Stimulated activated CD8-positive, alpha-beta memory T cell treated with anti-CD3 and anti-CD28 coated beads, Interleukin-2, amount 100 ng/mL, for 48 hours (primary cell): ENCODE data around the gene MYLIP.

Experiments used
- DNase-seq, 2 donors: peaks; one replicate each; pipeline ENCODE4 v3.0.0-alpha.2; 2020; ENCODE audit warnings: low read depth in 2 of 2

The MYLIP gene

GRCh38 chr6:16106991-16107787, 21.7 kb upstream of the MYLIP start:
- no peak for DNase-seq

GRCh38 chr6:16108419-16108818, 20.5 kb upstream of the MYLIP start:
- no peak for DNase-seq

GRCh38 chr6:16108921-16109658, 19.8 kb upstream of the MYLIP start:
- DNase-seq = no peak

- DNase-seq = no peak
Observed at GRCh38 chr6:16109659-16110305, 19.1 kb upstream of the MYLIP start.

DNA sequence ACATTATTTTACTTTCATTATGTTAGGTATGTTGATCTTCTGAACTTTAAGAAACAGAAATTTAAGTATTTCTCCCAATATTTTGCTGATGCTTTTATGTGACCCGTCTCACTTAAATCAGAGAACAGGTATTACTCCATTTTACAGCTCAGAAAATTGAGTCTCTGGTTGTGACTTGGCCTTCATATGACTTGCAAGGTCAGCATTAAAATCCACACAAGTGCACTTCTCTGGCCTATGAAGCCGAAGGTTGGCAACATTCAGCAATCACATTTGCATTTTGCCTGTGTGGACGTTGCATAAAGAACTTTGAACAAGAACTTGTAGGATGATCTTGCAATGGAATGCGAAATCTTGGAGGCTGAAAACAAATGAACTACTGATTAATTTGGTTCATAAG, 10.1 kb upstream of the MYLIP start:
- no peak for DNase-seq

DNA sequence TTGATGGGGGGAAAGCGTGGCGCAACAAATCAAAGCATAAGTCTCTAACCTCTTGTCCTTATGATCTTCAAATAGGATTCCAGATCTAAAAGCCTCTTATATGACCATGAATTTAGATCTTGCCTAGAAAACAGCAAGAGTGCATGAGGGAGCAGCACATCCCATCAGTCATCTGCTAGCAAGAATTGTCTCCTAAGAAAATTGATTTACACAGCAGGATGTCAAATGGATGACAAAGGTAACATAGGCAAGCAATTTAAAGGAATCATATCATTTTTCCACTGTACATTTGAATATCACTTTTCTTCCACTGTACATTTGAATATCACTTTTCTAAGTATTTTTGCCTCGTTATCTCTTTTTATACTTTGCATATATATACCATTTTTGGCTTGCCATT, 7.5 kb upstream of the MYLIP start:
- DNase-seq = no peak

GRCh38 chr6:16122197-16122596, 6.7 kb upstream of the MYLIP start:
- no peak for DNase-seq

- no peak for DNase-seq
Observed at GRCh38 chr6:16124198-16125180, 4.4 kb upstream of the MYLIP start.

DNA sequence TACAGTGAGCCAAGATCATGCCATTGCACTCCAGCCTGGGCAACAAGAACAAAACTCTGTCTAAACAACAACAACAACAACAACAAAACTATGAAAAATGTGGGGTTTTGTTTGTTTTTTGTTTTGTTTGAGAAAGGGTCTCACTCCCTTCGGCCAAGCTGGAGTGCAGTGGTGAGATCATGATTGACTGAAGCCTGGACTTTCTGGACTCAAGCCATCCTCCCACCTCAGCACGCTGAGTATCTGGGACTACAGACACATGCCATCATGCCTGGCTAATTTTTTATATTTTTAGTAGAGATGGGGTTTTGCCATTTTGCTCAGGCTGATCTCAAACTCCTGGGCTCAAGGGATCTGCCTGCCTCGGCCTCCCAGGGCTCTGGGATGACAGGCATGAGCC, 2.8 kb upstream of the MYLIP start:
- no peak for DNase-seq

GRCh38 chr6:16126861-16127260, 2.0 kb upstream of the MYLIP start:
- DNase-seq = no peak

DNA sequence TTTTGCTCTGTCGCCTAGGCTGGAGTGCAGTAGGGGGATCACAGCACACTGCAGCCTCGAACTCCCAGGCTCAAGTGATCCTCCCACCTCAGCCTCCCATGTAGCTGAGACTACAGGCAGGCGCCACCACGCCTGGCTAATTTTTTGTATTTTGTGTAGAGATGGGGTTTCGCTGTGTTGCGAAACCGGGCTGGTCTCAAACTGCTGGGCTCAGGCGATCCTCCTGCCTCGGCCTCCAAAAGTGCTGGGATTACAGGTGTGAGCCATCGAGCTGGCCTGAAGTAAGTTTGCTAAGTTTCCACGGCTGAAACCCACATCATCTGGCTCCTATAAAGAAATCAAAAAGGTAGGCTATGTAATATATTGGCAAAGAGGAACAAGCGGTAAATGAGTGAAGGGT, 1.4 kb upstream of the MYLIP start:
- DNase-seq = no peak

DNA sequence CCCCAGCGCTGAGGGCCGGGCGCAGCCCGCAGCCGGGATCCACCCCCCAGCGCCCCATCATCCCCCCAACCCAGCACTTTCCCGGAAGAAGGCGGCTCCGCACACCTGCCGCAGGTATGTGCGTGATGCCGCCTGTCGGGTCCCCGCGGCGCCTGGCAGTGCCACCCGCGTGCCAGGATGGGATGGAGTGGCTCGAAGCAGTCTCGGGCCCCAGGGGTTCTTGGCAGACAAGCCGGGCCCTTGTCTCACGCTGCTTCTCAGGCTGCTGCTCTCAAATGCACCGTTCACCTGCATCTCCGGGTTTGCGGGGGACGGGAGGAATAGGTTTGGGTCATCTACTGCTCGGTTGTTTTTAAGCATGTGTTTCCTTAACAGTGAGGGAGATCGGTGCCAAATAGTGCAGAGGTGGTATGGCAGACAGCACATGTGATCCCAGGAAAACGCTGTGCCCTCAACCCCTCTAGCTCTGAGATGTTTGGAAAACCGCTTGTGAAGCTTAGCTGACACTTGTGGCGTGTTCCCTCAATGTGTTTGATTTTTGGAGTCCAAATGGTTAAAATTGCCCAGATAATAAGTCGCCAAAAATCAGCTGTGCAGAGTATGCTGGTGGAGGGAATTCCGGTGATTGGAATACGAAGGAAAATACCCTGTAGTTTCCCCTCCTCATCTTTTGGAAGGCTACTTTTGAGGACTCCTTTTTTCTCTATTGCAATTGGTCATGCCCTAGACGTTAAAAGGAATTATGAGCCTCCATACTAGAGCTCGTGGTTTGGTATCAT, 926 bp downstream of the MYLIP start:
- peak in 1 of 2 donors; percentile 8 for DNase-seq

- no peak for DNase-seq
Observed at GRCh38 chr6:16130437-16130891, 1.6 kb downstream of the MYLIP start.

DNA sequence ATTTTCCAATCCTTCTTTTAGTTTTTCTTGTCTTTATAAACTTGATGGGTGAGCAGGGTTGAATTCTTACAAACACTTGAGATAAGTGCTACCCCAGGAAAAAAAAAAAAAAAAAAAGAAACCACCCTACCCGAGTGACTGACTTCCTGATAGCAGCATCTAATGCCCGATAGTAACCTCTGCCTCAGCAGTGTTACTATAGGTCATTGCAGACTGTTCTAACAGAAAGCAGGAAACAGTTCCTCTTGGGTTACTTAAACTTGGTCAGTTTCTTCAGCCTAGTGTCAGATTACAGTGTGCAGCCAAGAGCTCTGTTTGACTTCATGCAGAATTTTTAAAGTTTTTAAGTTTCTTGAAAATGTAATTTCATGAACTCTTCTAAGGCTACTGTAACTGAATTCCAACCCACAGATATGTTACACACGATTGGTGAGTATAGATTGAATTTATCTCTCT, 2.1 kb downstream of the MYLIP start:
- no peak for DNase-seq

DNA sequence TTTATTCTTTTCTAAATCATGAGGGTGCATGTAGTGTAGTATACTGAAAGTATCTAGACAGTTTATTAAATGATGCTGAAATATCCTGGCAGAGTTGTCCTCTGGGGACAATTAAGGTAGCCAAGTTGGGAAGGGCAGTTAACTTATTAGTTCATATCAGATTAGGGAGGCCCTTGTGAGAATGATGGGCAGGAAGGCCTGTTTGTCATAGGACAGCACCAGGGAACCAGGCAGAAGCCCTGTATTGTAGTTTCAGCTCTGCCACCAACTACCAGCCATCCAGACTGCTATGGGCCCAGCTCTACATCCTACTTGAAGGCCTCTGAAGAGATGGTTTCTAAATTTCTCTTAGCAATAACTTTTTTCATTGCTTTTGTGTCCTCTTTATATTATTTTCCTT, 4.0 kb downstream of the MYLIP start:
- DNase-seq = no peak

GRCh38 chr6:16134430-16134829, 5.5 kb downstream of the MYLIP start:
- DNase-seq = no peak

DNA sequence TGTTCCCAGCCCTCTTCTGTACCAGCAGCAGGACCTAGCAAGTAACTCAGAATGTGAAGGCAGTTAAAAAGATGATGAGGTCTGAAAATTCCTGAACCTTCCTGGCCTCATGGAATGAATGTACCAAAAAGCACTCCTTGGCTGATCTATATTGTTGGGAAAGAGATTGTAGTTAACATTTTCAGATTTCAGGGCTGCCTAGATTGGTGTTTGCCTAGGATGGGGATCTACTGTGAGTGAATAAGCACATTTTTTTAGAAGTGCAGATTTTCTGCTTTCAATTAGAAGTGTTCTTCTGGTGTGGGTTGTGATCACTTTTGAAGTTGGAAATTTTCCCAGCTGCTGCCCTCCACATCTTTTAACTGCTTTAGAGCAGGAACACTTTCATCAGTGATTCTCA, 6.2 kb downstream of the MYLIP start:
- no peak for DNase-seq

GRCh38 chr6:16136091-16136490, 7.2 kb downstream of the MYLIP start:
- DNase-seq = peak; percentile 11 to 26

DNA sequence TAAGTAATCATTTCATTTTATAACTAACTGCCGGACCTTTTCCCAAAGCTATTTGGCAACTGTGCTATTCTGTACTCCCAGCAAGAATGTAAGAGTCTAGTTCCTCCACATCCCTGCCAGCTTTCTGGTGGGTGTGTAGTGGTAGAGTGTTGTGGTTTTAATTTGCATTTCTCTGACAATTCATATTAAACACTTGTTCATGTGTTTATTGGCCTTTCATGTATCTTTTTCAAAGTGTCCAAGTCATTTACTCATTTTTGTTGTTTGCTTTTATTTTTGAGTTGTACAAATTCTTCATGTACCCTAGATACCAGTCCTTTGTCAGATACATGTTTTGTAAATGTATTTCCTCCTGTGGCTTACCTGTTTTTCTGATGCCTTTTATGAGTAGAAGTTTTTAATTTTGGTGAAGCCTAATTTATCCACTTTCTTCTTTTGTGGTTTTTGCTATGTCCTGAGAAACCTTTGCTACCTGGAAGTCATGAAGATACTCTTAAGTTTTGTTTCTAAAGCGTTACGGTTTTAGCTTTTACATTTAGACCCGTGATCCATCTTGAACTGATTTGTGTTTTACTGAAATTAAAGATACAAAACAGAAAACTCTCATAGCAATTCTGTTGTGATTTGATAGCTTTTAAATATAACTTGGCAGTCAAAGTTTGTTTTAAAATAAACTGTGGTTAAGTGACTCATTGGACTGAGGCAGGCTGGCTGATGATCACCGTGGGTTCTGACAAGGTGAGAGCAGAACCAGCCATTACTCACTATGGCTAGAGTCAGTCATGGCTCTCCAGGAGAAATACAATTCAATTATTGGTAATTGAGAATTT, 8.0 kb downstream of the MYLIP start:
- DNase-seq = peak in 1 of 2 donors; percentile 31

DNA sequence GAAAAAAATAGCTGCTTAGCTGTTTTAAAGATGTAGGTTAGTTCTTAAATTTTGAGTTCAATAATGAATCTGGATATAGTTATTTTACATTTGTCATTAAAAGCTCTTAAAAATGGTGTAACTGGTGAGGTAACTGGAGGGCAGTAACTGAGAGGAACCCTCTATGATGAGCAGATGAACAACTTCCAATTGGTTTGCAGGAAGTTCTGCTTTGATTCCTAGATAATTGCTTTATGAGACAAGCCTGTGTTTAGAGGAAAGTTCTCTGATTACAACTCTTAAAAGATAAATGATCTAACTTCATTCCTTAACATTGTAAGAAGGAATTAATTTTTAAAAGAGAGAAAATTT, 8.5 kb downstream of the MYLIP start:
- DNase-seq = no peak
